K562 (cell line): Measurements from ENCODE around the gene TRIM24.
"Not testable (repeated sequence)": the region's sequence is repeated elsewhere in the genome, so short reads cannot be mapped to it uniquely, and the experiment has no call there.

Experiments
- FOXA1 ChIP-seq: fragments of 450-650 bp; IDR thresholded peaks from 2 replicates; pipeline ENCODE4 v1.6.1; 2016; ENCODE audit warnings: mild to moderate bottlenecking, borderline replicate concordance
- NCOR1 ChIP-seq: fragments of 450-650 bp; IDR thresholded peaks from 2 replicates; pipeline ENCODE4 v1.6.1; 2016; ENCODE audit warnings: mild to moderate bottlenecking, moderate library complexity
- POLR2A ChIP-seq: fragments of 450-650 bp; conservative IDR thresholded peaks from 2 replicates; pipeline ENCODE4 v1.6.1; 2016
- SAP30 ChIP-seq: fragments of 200-600 bp; sonication (generic); IDR thresholded peaks from 2 replicates; pipeline ENCODE4 v1.6.1; 2012; ENCODE audit warnings: borderline replicate concordance, low read depth, mild to moderate bottlenecking, moderate library complexity, low read length, control low read depth, inconsistent platforms; ENCODE audit not compliant: insufficient read depth, poor library complexity, severe bottlenecking
- STAT5A ChIP-seq: IDR thresholded peaks from 2 replicates; pipeline ENCODE4 v1.6.1; 2012; ENCODE audit warnings: low read length, inconsistent platforms, borderline replicate concordance
- ZBTB8A ChIP-seq: fragments of 450-650 bp; IDR thresholded peaks from 2 replicates; pipeline ENCODE4 v1.6.1; 2018; ENCODE audit warnings: mild to moderate bottlenecking, moderate library complexity; ENCODE audit not compliant: partially characterized antibody
- TF ChIP-seq, protein P1 (sequence below): fragments of 450-650 bp; IDR thresholded peaks from 2 replicates; pipeline ENCODE4 v1.6.1; 2017; ENCODE audit warnings: antibody characterized with exemption
- TF ChIP-seq, protein P2 (sequence below), 3 experiments: IDR thresholded peaks in 2 of 3; conservative IDR thresholded peaks in 1 of 3; 2 replicates each; pipeline ENCODE4 v1.5.1; 2011 to 2012; ENCODE audit warnings: low read length in 3 of 3, mild to moderate bottlenecking in 3 of 3, control low read depth in 2 of 3, improper control_type of control experiment in 1 of 3, inconsistent platforms in 1 of 3, low read depth in 1 of 3, mixed read lengths in 1 of 3, moderate library complexity in 1 of 3; ENCODE audit not compliant: insufficient read depth in 2 of 3
- TF ChIP-seq, protein P3 (sequence below): fragments of 250-450 bp; sonication (Bioruptor Pico); IDR thresholded peaks from 2 replicates; pipeline ENCODE4 v1.5.0; 2021; ENCODE audit warnings: mild to moderate bottlenecking, moderate library complexity
- TF ChIP-seq, protein P4 (sequence below), 2 experiments: fragments of 450-650 bp in 1 of 2; sonication (generic) in 1 of 2; formaldehyde crosslinking in 1 of 2; IDR thresholded peaks in 1 of 2; conservative IDR thresholded peaks in 1 of 2; 2 replicates each; pipeline versions ENCODE4 v1.6.1 to v1.8.1; 2016 to 2023; ENCODE audit warnings: mild to moderate bottlenecking in 2 of 2, moderate library complexity in 2 of 2, inconsistent platforms in 1 of 2, missing genetic modification reagents in 1 of 2

DNA sequence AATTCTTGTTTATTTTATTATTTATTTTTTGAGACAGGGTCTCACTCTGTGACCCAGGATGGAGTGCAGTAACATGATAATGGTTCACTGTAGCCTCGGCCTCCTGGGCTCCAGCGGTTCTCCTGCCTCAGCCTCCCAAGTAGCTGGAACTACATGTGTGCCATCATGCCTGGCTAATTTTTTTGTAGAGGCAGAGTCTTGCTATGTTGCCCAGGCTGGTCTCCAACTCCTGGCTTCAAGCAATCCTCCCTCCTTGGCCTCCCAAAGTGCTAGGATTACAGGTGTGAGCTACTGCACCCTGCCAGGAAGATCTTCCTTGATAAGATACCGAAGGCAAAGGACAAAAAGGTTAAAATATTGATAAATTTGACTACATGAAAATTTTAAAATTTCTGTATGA, 48.0 kb upstream of the TRIM24 start:
- not testable (repeated sequence) for TF ChIP-seq SAP30, FOXA1, ZBTB8A, POLR2A, STAT5A, NCOR1
- TF ChIP-seq, protein P1, sequence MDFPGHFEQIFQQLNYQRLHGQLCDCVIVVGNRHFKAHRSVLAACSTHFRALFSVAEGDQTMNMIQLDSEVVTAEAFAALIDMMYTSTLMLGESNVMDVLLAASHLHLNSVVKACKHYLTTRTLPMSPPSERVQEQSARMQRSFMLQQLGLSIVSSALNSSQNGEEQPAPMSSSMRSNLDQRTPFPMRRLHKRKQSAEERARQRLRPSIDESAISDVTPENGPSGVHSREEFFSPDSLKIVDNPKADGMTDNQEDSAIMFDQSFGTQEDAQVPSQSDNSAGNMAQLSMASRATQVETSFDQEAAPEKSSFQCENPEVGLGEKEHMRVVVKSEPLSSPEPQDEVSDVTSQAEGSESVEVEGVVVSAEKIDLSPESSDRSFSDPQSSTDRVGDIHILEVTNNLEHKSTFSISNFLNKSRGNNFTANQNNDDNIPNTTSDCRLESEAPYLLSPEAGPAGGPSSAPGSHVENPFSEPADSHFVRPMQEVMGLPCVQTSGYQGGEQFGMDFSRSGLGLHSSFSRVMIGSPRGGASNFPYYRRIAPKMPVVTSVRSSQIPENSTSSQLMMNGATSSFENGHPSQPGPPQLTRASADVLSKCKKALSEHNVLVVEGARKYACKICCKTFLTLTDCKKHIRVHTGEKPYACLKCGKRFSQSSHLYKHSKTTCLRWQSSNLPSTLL, result not testable (repeated sequence)
- TF ChIP-seq, protein P2, sequence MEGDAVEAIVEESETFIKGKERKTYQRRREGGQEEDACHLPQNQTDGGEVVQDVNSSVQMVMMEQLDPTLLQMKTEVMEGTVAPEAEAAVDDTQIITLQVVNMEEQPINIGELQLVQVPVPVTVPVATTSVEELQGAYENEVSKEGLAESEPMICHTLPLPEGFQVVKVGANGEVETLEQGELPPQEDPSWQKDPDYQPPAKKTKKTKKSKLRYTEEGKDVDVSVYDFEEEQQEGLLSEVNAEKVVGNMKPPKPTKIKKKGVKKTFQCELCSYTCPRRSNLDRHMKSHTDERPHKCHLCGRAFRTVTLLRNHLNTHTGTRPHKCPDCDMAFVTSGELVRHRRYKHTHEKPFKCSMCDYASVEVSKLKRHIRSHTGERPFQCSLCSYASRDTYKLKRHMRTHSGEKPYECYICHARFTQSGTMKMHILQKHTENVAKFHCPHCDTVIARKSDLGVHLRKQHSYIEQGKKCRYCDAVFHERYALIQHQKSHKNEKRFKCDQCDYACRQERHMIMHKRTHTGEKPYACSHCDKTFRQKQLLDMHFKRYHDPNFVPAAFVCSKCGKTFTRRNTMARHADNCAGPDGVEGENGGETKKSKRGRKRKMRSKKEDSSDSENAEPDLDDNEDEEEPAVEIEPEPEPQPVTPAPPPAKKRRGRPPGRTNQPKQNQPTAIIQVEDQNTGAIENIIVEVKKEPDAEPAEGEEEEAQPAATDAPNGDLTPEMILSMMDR (IDR thresholded peaks at IDR 0.05 in 2 of 3, conservative IDR thresholded peaks at IDR 0.05 in 1 of 3; ENCODE audit: insufficient read depth in 2 of 3, low read depth in 1 of 3, low read length in 3 of 3), result not testable (repeated sequence)
- TF ChIP-seq, protein P3, sequence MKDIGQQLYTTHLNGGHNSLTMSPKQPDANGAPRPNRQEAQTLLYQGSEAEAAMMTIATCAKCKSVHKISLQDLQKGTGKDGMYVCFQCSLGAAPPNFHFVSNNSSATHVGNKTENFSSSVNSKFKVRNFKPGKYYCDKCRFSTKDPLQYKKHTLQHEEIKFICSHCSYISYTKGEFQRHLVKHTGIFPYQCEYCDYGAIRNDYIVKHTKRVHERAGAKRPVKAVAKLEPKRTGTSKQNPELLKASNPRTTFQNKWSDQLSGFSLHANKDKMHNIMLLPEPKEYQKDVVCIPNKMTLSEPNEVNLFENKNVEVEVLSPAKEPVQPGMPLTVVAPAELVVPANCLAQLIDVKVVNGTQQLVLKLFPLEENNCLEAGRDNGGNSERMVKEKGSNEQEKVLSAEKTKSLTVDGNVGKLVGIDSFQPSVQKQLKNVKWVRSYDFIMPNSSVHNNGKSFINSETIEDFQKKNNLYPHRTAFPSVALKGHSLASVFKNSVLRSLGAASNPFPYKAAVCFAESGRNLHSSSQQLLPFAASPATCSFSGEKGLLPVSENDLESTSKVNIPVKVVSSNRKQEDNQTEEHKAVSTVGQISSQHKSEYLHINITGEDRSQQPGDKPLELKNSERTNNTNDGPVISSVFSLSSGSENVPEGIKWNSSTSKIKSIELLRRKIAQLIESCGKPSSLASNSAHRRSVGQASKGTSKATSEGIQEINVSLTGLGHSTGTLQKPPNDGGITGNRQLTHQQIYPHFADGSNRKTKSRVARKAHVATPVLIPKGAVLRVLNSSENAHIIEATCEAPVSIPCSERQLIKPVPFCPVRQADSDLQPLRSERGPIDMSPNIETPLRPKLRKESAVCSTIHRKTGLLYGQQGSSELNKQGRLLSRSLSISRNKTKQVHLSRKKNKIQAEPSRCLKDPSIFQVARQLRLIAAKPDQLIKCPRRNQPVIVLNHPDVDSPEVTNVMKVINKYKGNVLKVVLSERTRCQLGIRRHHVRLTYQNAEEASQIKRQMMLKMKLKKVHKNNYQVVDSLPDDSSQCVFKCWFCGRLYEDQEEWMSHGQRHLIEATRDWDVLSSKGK (CRISPR knock-in tag), result not testable (repeated sequence)
- TF ChIP-seq, protein P4, sequence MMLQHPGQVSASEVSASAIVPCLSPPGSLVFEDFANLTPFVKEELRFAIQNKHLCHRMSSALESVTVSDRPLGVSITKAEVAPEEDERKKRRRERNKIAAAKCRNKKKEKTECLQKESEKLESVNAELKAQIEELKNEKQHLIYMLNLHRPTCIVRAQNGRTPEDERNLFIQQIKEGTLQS (IDR thresholded peaks at IDR 0.05), result not testable (repeated sequence)
- TF ChIP-seq, protein P4 (CRISPR knock-in tag; conservative IDR thresholded peaks at IDR 0.05), result not testable (repeated sequence)
